Tongue (tissue), 2 donors: ENCODE measurements around the gene MOXD1. TPM values are rescaled to one million over a fixed set of nuclear protein-coding genes. Genes with fewer than 3 reads are reported as not detected.
"Not testable (repeated sequence)": the region's sequence is repeated elsewhere in the genome, so short reads cannot be mapped to it uniquely, and the experiment has no call there.

Experiments used
- DNase-seq: peaks from one replicate; pipeline ENCODE4 v3.0.0-alpha.2; 2015
- total RNA-seq: library from RNA; depleted of rRNA; stranded (reverse); fragments of >200 nt; gene quantifications from one replicate; pipeline ENCODE4 v1.2.3, GENCODE V29; 2014

The MOXD1 gene
- total RNA-seq, 1 donor from 2014 or later = 17.6 TPM

- DNase-seq = no peak
These were observed 46.6 kb downstream of the MOXD1 start for GRCh38 chr6:132354517-132355167.

GRCh38 chr6:132351986-132352385, 49.3 kb downstream of the MOXD1 start:
- not testable (repeated sequence) for DNase-seq

GRCh38 chr6:132348231-132348630, 53.0 kb downstream of the MOXD1 start:
- no peak for DNase-seq

DNA sequence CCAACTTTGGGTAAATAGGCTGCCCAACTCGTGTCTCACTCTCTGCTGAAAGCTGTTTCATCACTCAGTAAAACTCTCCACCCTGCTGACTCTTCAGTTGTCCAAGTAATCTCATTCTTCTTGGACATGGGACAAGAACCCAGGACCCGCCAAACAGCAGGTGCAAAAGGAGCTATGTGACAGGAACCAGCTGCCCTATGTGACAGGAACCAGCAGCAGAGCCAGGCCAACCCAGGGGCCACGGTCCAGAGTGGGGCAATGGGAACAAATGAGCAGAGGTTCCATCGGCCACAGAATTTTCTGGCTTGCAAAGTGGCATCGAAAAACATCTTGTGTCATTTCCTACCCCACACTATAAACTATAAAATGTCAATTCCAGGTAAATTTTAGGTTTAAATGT, 56.5 kb downstream of the MOXD1 start:
- DNase-seq = no peak

DNA sequence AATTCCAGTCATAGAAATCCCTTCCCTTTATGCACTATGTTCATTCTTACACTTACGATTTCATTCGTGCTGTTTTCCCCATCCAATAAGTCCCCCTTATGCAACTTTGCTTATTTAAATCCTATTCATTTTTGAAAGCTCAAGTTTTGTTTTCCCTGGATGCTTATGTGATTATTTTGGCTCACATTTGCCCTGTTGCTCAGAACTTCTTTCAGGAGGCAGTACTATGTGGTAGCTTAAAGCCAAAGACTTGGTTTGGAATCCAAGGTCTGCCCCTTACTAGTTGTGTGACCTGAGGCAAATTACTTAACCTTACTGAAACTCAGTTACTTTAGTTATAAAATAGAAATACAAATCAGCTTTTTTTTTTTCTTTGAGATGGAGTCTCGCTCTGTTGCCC, 59.6 kb downstream of the MOXD1 start:
- DNase-seq = peak; percentile 19

DNA sequence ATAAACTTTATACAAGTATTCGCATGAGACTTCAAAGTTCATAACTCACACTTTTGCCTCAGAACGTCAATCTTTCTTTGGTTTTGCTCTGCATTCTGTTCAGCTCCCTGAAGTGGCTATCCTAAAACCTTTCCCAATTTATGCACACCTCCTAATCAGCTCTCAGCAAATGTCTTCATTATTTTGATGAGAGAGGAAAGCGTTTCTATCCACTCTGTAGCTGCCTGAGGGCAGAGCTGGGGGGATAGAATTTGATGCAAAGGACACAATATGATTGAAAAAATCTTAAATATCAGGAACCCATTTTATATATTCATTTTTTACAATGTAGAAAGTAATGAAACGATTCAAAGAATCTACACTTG, 66.8 kb downstream of the MOXD1 start:
- DNase-seq = no peak

GRCh38 chr6:132333639-132334520, 67.4 kb downstream of the MOXD1 start:
- DNase-seq = peak; percentile 19

GRCh38 chr6:132330759-132331158, 70.5 kb downstream of the MOXD1 start:
- DNase-seq = peak; percentile 26

GRCh38 chr6:132322398-132322797, 78.9 kb downstream of the MOXD1 start:
- no peak for DNase-seq

GRCh38 chr6:132320007-132320406, 81.3 kb downstream of the MOXD1 start:
- DNase-seq = no peak

DNA sequence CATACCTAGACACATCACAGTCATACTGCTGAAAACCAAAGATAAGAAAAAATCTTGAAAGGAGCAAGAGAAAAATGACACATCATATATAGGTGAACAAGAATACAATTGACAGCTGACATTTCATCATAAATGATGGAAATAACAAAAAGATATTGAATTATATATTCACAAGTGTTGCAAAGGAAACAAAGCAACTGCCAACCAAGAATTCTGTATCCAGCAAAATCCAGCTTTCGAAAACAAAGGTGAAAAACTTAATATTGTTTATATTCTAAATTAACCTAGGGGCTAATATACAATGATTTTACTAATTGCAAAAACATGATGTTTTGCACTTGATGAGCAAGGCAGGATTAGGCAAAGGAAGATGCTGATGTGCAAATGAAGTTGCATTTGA, 84.3 kb downstream of the MOXD1 start:
- no peak for DNase-seq

DNA sequence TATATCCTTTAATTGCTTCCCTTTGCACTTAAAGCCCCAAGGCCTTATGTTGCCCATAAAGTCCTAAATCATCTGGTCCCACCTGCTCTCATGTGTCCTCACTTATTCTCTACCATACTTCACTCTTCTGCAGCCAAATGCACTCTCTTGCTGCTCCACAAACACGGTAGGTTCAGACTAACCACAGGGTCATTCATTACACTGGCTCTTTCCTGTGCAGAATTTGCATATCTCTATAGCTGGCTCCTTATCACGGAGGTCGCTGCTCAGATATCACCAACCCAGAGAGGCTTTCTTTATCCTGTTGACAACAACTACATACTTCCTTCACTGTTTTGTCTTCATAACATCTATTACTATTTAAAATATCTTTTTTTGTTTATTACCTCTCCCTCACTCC, 86.8 kb downstream of the MOXD1 start:
- no peak for DNase-seq

- no peak for DNase-seq
These were observed 90.4 kb downstream of the MOXD1 start for GRCh38 chr6:132310921-132311320.

DNA sequence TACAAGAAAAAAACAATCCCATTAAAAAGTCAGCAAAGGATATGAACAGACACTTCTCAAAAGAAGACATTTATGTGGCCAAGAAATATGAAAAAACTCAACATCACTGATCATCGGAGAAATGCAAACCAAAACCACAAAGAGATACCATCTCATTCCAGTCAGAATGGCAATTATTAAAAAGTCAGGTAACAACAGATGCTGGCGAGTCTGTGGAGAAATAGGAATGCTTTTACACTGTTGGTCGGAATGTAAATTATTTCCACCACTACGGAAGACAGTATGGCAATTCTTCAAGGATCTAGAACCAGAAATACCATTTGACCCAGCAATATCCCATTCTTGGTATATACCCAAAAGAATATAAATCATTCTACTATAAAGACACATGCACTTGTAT, 91.1 kb downstream of the MOXD1 start:
- DNase-seq = not testable (repeated sequence)

DNA sequence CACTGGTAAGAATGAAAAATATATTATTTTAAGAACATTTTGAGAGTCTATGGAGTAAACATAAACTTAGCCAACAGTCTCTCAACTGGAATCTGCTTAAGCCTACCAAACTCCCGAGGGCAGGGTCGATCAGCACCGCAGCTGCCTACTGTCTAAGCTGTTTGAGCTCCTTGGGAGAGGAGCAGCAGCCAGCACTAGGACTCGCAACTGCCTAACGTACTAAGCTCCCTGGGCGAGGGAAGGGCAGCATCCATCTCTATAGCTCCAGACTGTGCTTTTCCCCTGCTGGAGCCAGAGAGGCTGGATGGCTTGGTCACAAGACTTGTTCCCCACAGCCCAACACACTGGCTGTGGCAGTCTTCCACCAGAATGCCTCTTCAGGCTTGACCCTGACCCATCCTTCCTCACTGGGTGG, 96.4 kb downstream of the MOXD1 start:
- peak; percentile 3 for DNase-seq

DNA sequence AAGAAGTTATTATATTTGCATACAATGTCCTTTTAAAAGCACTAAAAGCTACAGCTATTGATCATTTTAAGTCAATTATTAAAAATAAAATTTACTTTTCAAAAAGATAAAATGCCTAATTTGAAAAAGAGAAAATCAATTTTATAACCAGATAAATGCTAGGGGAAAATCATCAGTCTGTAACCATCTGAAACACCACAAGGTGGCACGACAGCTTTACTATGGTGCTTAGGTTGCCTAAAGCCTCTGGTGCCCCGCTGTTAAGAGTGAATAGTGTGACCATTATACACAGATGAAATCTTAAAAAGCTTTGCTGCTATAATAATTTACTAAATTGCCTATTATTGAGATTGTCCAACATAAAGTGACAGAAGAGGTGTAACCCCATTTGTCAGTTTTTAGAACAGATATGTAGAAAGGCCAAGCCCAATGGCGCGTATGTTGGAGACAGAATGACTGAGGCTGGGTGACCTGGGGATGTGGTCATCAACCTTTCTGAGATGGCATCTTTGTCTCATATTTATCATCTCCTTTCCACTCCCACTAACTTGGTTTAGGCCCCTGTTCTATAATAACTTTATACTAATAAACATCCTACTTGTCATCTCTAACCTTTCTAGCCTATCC, 100.8 kb downstream of the MOXD1 start:
- DNase-seq = peak; percentile 72

GRCh38 chr6:132298344-132298949, 102.8 kb downstream of the MOXD1 start:
- peak; percentile 73 for DNase-seq

GRCh38 chr6:132289756-132290155, 111.5 kb downstream of the MOXD1 start:
- no peak for DNase-seq

GRCh38 chr6:132287101-132287500, 114.2 kb downstream of the MOXD1 start:
- DNase-seq = no peak

GRCh38 chr6:132286298-132287019, 114.8 kb downstream of the MOXD1 start:
- DNase-seq = no peak

DNA sequence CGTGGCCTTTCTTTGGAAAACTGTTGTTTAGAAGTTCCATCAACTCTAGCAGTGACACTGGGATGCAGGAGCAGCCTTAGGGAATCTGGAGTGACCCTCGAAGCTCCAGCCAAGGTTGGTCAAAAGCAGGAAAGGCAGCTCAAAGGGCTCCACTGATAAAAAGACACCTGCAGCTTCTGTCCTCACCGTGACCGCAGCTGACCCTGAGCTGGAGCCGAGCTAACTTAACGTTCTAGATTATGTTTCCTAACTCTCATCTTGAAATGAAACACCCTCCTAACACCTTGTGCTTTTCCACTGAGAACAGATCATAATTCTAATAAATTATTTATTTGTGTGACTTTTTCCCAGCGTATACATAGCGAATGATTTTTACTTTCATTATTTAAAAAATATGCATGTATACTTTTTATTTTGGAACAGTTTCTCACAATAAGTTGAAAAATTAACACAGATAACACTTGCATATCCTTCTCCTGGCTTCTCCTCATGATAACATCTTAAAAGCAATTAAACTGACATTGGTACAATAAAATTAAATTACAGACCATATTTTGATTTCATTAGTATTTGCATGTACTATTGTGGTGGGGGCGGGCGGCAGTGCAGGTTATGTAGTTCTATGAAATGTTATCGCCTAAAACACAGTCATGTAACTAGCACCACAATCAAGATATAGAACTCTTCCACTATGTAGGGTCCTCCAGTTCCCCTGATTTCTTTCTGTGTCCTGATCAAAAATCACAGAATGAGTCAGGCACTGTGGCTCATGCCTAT, 116.1 kb downstream of the MOXD1 start:
- DNase-seq = no peak
